Osteocyte (in vitro differentiated cells): ENCODE data around the gene DENND10. TPM values are rescaled to one million over a fixed set of nuclear protein-coding genes. Genes with fewer than 3 reads are reported as not detected.
"Not testable (repeated sequence)": the region's sequence is repeated elsewhere in the genome, so short reads cannot be mapped to it uniquely, and the experiment has no call there.

Source experiments
- DNase-seq: peaks from one replicate; pipeline ENCODE4 v3.0.0; 2021; ENCODE audit warnings: mixed read lengths; ENCODE audit not compliant: unreplicated experiment; ENCODE audit errors: extremely low spot score
- H3K27ac Mint-ChIP-seq: one replicate; pipeline ENCODE4 v1.8.0; 2021; ENCODE audit warnings: mild to moderate bottlenecking, mixed read lengths; ENCODE audit not compliant: unreplicated experiment
- H3K27me3 Mint-ChIP-seq: one replicate; pipeline ENCODE4 v1.8.0; 2021; ENCODE audit warnings: mixed read lengths; ENCODE audit not compliant: unreplicated experiment
- H3K36me3 Mint-ChIP-seq: one replicate; pipeline ENCODE4 v1.8.0; 2021; ENCODE audit warnings: mixed read lengths; ENCODE audit not compliant: unreplicated experiment
- H3K4me1 Mint-ChIP-seq: one replicate; pipeline ENCODE4 v1.8.0; 2021; ENCODE audit warnings: mixed read lengths; ENCODE audit not compliant: unreplicated experiment
- H3K4me3 Mint-ChIP-seq: one replicate; pipeline ENCODE4 v1.8.0; 2021; ENCODE audit warnings: mild to moderate bottlenecking, moderate library complexity, mixed read lengths; ENCODE audit not compliant: unreplicated experiment
- H3K9me3 Mint-ChIP-seq: one replicate; pipeline ENCODE4 v1.8.0; 2021; ENCODE audit warnings: mixed read lengths; ENCODE audit not compliant: unreplicated experiment
- CTCF ChIP-seq: fragments of 200-600 bp; sonication (generic); IDR thresholded peaks from 2 replicates; pipeline ENCODE4 v1.5.0; 2021; ENCODE audit warnings: antibody characterized with exemption, mild to moderate bottlenecking, moderate library complexity
- total RNA-seq: library from RNA; stranded (reverse); gene quantifications from 2 replicates; pipeline ENCODE4 v1.2.1, GENCODE V29; 2021

The DENND10 gene
- total RNA-seq, 1 donor from 2014 or later = 43.1 TPM

GRCh38 chr10:119090026-119090795, 13.7 kb upstream of the DENND10 start:
- Mint-ChIP-seq H3K4me3 (no peak overlapping the region), H3K4me1 (peaks cover 7% of the 10 kb centered on the region), H3K27me3 (no peaks in the 10 kb centered on the region), H3K9me3 (no peaks in the 10 kb centered on the region), H3K36me3 (no peaks in the 10 kb centered on the region), H3K27ac (no peak overlapping the region)
- DNase-seq = no peak
- TF ChIP-seq CTCF = no peak

DNA sequence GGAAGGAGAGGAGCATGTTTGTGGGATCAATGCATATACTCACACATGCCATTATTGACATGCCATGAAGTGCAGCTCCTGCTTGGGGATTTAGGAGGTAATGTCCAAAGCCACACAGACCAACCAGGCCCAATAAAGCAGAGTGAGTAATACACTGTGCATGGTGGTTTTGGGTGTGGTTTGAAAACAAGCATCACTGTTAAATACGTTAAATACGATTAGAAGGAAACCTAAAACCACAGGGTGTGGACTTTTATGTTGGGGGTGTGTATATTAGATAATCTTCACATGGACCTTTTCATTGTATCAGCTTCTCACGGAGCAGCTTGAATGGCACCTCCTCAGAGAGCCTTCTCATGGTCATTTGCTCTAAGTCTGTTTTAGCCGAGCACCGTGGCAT, 12.9 kb upstream of the DENND10 start:
- Mint-ChIP-seq H3K9me3 (no peaks in the 10 kb centered on the region), H3K27me3 (no peaks in the 10 kb centered on the region), H3K4me1 (peaks cover 7% of the 10 kb centered on the region), H3K27ac (no peak overlapping the region), H3K4me3 (no peak overlapping the region), H3K36me3 (no peaks in the 10 kb centered on the region)
- no peak for TF ChIP-seq CTCF
- DNase-seq = no peak

DNA sequence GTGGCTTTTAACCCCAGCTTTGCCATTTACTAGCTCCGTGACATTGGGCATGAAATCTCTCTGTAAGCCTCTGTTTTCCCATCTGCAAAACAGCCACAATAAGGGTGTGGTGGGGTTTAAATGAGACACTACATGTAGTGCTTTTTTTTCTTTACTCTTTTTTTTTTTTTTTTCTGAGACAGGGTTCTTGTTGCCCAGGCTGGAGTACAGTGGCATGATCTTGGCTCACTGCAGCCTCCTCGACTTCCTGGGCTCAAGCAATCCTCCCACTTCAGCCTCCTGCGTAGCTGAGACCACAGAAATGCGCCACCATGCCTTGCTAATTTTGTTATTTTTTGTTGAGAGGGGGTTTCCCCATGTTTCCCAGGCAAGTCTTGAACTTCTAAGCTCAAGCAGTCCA, 8.3 kb upstream of the DENND10 start:
- no peak overlapping the region for H3K4me3 Mint-ChIP-seq
- TF ChIP-seq CTCF = no peak
- H3K36me3 Mint-ChIP-seq = no peaks in the 10 kb centered on the region
- no peak for DNase-seq
- H3K27me3 Mint-ChIP-seq = no peaks in the 10 kb centered on the region
- H3K9me3 Mint-ChIP-seq = no peaks in the 10 kb centered on the region
- no peak overlapping the region for H3K27ac Mint-ChIP-seq
- peaks cover 5% of the 10 kb centered on the region for H3K4me1 Mint-ChIP-seq

GRCh38 chr10:119096641-119097415, 7.1 kb upstream of the DENND10 start:
- not testable (repeated sequence) for H3K4me3 Mint-ChIP-seq, H3K9me3 Mint-ChIP-seq, H3K27ac Mint-ChIP-seq, H3K27me3 Mint-ChIP-seq, DNase-seq, H3K4me1 Mint-ChIP-seq, H3K36me3 Mint-ChIP-seq

GRCh38 chr10:119098576-119098975, 5.3 kb upstream of the DENND10 start:
- Mint-ChIP-seq H3K27ac (no peak overlapping the region), H3K4me3 (no peak overlapping the region), H3K9me3 (no peaks in the 10 kb centered on the region), H3K27me3 (peaks cover 4% of the 10 kb centered on the region), H3K36me3 (no peaks in the 10 kb centered on the region), H3K4me1 (no peaks in the 10 kb centered on the region)
- no peak for DNase-seq
- TF ChIP-seq CTCF = no peak
